T47D (cell line): Measurements from ENCODE around the gene SND1.
A peak's percentile ranks its signal among the peaks of the same experiment; 100 is the strongest.

ENCODE experiments used
- DNase-seq, 2 experiments: peaks; one replicate each; pipeline versions ENCODE4 v3.0.0 to v3.0.0-alpha.2; 2011 to 2012; ENCODE audit warnings: low read depth in 1 of 2, low spot score in 1 of 2
- JUND ChIP-seq: IDR thresholded peaks from 2 replicates; pipeline ENCODE4 v1.6.1; 2012; ENCODE audit warnings: low read depth
- in situ Hi-C: cut with HindIII; loops from 2 replicates; pipeline ENCODE4 v1.10.0; 2016; ENCODE audit warnings: low sequenced_read_pairs, low pct_unique_long_range_greater_than_20kb

SND1 gene

DNA sequence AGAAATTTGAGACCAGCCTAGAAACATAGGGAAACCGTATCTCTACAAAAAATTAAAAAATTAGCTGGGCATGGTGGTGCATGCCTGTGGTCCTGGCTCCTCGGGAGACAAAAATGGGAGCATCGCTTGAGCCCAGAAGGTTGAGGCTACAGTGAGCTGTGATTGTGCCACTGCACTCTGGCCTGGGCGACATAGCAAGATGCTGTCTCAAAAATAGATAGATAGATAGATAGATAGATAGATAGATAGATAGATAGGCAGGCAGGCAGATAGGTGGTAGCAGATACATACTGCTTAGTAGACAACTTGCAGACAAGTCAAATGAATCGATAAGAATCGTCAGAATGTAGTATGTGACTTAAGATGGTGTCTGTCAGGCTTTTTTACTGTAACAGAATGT is 106.9 kb downstream of the SND1 start:
- in situ Hi-C loops = no loop called here
- no peak for TF ChIP-seq JUND
- DNase-seq = no peak

DNA sequence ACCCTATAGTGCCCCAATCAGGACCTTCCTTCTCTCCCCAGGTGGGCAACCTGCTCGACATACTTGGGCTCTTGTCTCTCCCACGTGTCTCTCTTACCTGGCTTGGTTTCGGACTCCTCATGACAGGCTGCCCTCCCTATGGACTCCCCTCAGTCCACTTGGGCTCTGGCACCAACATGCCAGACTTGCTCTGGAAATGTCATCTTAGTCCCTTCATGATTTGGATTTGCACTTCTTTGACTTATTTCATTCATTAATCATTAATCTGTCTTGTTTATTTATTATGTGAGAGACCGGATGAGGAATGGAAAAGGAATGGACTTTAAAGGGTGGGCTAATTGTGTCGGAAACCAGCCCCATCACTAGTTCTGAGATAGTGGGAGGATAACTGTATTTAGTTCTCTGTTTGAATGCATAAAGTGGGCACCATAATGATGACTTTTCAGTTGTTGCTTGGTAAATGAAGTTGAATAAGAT is 108.0 kb downstream of the SND1 start:
- no peak for TF ChIP-seq JUND
- DNase-seq = no peak
- in situ Hi-C loops = no loop called here

DNA sequence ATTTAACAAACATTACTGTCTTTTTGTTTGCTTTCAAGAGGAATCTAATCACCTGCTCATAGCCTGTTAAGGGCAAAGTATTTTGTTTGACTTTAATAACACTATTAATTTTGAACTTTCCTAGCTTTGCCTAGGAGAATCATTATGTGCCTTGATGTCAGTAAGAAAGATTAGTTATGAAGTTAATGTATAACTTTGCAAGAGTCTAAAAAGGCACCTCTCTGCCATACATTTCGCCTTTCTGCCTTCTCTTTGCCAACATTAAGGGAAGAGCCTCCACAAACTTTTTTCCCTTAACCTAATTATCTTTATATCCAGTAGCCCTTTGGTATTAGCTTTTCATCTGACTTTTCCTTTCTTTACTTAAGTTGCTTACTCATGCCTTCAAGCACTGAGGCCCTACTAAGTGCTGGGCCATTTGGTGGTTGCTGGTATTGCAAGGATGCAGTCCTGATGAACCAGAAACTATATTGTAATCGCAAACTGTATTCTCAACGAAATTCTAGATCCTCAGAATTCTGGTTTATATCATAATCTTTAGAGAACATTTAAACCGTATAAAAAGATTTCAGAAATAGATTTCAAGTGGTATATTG is 108.5 kb downstream of the SND1 start:
- in situ Hi-C loops = no loop called here
- TF ChIP-seq JUND = no peak
- no peak for DNase-seq

DNA sequence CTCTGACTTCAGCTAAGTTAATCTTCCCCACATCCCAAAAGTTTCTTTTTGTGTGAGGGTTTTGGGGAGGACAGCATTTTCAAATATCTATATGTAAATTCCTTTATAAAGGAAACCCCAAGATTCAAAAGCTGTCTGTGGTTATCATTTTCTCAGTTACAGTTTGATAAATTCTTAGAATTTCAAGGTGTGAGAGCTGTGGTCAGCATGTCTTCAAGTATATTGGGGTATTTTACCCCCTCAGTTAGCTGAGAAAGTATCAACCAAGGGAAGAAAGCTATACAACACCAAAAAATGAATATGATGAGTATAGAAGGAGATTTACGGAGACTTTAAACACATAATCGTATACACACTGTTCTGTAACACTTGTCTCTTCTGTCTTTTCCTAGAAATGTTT is 109.2 kb downstream of the SND1 start:
- in situ Hi-C loops = no loop called here
- DNase-seq = no peak
- no peak for TF ChIP-seq JUND

DNA sequence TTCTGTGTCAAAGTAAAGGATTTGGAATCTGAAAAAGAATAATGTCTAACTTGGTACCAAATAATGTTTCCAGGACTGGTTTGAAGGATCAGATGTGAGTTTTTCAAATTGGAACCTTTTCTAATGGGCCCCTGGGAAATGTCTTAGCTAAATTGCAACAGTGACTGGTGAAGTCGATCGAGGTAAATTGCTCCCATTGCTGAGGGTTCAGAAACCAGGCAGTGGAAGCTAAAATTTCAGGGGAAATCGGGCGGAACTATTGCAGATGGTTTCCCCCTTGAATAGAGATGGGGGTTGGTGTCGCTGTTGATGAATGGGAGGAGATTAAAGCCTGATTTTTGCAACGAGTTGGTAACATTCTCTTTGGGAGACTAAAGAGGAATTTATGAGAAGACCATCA is 112.7 kb downstream of the SND1 start:
- in situ Hi-C loops = no loop called here
- no peak for DNase-seq
- TF ChIP-seq JUND = no peak

DNA sequence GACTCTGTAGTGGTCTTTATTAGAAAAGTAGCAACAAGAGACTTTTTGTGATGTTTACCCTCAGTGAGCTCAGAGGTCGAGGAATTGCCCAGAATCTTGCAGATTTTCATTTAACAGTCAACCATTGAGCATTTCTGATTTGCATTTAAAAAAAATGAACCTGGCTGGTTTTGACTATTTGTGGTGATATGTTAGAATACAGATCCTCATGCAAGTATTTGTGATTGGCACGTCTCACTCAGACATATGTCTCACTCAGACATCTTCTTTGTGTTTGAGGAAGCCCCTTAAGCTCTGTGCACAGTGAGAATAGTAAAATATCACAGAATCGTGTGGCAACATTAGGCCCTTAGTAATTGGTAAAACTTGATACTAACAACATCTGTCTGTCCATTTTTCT is 113.2 kb downstream of the SND1 start:
- in situ Hi-C loops = no loop called here
- DNase-seq = no peak
- no peak for TF ChIP-seq JUND

DNA sequence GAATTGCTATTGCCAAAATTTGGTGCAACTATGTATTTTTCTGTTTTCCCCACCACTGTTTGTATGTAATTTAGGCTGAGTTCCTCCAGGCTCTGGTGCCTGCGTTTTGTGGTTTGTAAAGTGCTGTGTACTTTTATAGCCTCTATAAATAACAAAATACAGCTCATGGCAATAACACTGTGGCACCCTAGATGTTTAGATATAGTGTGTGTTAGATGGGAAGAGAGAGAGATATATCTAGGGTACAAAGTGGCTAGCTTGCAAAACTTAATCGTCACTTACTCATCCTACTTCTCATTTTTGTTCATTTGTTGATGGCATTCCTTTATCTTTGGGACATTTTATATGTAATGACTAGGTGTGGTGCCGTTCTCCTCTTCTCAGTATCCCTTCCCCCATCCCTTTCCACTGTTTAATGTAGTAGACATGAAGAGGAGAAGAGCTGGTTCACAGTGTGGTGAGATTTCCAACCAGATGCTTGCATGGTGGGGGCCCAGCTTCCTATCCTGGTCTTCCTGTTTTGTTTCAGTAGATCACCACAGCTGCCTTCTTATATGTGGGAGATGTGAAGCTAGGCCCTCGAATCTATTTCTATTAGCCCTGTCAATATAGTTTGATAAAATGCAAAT is 115.0 kb downstream of the SND1 start:
- DNase-seq = no peak
- TF ChIP-seq JUND = no peak

DNA sequence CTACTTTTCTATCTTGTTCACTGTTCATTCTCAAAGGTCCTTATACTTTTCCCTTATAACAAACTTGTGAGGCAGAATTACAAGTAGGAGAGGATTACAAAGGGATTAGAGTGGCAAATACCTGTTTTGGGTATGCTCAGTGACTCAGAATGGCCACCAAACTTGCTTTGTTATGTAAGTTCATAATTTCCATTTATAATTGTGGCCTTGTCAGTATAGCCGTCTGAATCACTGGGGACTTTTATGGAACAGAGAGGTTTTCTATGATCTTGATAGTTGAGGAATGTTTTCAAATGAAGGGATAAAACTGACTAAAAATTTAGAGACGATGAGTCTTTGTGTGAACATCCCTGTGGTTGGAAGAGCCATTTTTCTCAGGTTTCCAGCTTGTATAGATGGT is 116.2 kb downstream of the SND1 start:
- TF ChIP-seq JUND = no peak
- no peak for DNase-seq
- in situ Hi-C loops = no loop called here

More for the DNA sequence above, 115.0 kb downstream of the SND1 start:
- in situ Hi-C loops = no loop called here

DNA sequence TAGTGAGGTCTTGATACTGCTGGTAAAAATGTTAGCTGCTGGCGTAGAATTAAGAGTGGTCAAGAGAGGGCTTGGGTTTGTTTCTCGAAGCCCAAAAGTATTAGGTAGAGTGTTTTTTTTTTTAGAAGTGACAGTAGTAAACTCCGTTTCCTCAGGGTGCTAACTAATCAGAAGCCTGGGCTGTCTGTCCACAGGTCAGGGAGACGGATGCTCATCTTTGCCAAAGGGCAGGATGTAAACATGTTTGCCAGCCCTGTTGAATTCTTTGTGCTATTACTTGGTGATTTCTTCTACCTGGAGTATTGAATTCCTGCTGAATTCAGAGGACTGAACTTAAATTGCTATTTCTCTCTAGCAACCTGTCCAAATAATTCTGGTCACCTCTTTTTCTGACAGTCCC is 117.1 kb downstream of the SND1 start:
- TF ChIP-seq JUND = no peak
- in situ Hi-C loops = no loop called here
- no peak for DNase-seq

DNA sequence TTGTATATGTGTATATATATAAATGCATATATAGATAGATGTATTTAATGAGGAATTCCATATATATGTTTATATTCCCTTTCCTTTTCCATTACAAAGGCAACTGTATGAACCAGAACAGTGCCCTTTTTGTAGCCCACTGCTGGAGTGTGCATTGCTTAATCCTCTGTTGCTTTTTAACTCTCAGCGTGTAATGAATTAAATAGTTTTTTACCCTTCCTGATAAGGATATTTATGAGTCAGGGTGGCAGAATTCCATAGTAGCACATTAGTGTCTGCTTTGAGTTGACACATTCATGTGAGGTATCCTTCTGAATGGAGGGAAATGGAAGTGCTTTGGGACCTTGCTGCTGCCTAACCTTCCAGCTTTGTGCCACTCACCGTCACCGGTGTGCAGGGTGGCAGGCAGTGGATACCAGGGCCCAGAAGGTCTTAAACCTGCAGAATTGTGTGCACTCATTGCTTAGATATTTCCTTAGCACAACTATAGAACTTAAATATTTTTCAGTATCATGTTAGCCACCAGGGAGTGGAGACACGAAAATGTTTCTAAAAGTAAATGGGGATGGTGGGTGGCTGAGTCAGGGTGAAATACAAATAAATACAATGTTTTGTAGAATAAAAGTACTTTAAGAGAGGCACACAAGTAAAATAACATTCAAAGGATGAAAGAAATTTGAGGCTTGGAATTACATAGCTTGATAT is 117.9 kb downstream of the SND1 start:
- TF ChIP-seq JUND = no peak
- in situ Hi-C loops = no loop called here
- no peak for DNase-seq

DNA sequence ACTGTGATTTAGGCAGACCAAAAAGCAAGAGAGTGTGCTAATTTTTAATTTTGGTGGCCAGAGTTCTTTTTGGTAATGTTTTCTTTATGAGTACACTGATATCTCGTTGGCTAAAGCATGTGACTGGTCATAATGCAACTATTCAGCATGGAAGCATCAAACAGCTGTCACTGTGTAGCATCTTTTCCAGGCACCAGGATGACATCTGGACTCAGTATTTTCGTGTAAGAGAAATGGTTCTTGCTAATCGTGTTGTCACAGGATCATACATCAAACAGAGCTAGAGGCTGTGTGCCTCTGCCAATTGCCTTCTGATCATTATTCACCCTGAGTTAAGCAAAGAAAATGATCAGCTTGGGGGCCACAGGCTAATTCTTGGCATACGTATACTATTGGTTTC is 118.9 kb downstream of the SND1 start:
- no peak for TF ChIP-seq JUND

DNA sequence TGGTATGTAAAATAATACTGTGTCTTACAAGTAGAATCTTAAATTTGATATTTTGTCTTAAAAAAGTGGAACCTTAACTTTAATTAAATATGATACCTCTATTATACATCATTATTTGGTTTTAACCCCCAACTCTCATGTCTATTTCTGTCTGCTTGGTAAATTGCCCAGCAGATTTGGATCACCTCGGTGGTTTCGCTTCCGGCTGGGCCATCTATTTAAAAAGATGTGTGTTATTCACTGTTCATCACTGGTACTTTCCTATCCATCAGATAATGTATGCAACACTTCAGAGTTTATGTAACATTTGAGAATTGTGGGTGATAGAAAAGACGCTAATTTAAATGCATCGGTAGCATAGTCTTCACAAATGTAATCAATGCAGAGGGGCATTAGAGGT is 119.7 kb downstream of the SND1 start:
- no peak for TF ChIP-seq JUND
- in situ Hi-C loops = no loop called here
- DNase-seq = no peak

More for the DNA sequence above, 118.9 kb downstream of the SND1 start:
- no peak for DNase-seq
- in situ Hi-C loops = no loop called here

DNA sequence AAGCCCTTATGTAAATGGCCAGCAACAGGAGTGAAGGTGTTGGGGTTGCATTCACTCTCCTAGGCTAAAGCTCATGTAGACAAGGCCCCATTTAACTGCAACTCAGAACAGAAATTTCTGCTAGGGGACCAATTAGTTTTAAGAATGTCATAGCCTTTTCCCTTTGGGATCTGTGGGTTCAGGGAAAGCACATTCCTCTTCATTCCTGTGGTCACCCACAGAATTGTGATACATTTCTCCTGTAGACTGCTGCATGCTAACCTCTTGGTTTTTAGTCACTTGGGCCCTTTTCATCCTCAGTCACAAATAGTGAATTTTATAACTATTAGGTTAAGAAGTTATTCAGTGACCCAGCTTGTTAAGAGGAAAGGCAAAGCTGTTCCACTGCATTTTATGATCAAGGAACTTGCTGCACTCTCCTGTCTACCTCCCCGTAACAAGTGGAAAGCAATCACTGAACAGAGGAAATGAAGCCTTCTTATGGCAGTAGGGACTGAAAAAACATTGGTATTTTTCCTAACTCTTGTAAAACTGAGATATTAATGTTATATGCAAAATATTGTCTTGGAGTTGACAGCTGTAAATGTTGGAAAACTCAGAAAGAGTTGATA is 124.9 kb downstream of the SND1 start:
- in situ Hi-C loops = no loop called here
- TF ChIP-seq JUND = no peak
- DNase-seq = peak in 1 of 2 experiments; percentile 7
